Measurements from ENCODE around the gene STMP1. TPM values are rescaled to one million over a fixed set of nuclear protein-coding genes. Genes with fewer than 3 reads are reported as not detected.
A peak's percentile ranks its signal among the peaks of the same experiment; 100 is the strongest.

The STMP1 gene
- total and polyA plus RNA-seq, 11 donors = 14.7 to 34.7 (median 29.2) TPM

GRCh38 chr7:135712796-135713195, 50.5 kb downstream of the STMP1 start:
- H3K27me3 ChIP-seq = no peaks in the 10 kb centered on the region
- intact Hi-C loops (cut with DNase I) = no loop called here
- ATAC-seq (peak in 1 of 4 donors; percentile 25), DNase-seq (no peak)
- WGBS, 4 donors = 29 to 51% (median 37%) methylated on average over 7 of the region's 7 CpGs
- TF ChIP-seq, protein P1, sequence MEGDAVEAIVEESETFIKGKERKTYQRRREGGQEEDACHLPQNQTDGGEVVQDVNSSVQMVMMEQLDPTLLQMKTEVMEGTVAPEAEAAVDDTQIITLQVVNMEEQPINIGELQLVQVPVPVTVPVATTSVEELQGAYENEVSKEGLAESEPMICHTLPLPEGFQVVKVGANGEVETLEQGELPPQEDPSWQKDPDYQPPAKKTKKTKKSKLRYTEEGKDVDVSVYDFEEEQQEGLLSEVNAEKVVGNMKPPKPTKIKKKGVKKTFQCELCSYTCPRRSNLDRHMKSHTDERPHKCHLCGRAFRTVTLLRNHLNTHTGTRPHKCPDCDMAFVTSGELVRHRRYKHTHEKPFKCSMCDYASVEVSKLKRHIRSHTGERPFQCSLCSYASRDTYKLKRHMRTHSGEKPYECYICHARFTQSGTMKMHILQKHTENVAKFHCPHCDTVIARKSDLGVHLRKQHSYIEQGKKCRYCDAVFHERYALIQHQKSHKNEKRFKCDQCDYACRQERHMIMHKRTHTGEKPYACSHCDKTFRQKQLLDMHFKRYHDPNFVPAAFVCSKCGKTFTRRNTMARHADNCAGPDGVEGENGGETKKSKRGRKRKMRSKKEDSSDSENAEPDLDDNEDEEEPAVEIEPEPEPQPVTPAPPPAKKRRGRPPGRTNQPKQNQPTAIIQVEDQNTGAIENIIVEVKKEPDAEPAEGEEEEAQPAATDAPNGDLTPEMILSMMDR (IDR thresholded peaks at IDR 0.05) = no peak
- TF ChIP-seq POLR2A (IDR thresholded peaks at IDR 0.05) = no peak
- H3K27ac ChIP-seq = peak overlapping the region in 1 of 12 donors; percentile 7
- peaks cover 0 to 22% (median 11%) of the 10 kb centered on the region in 12 donors for H3K4me1 ChIP-seq
- no peak overlapping the region for H3K4me3 ChIP-seq
- H3K36me3 ChIP-seq = no peaks in the 10 kb centered on the region
- no peaks in the 10 kb centered on the region for H3K9me3 ChIP-seq

GRCh38 chr7:135713836-135714470, 51.6 kb downstream of the STMP1 start:
- Histone ChIP-seq H3K9me3 (no peaks in the 10 kb centered on the region), H3K27ac (no peak overlapping the region), H3K27me3 (no peaks in the 10 kb centered on the region), H3K36me3 (no peaks in the 10 kb centered on the region), H3K4me1 (peaks cover 0 to 21% (median 11%) of the 10 kb centered on the region in 12 donors), H3K4me3 (no peak overlapping the region)
- intact Hi-C loops (cut with DNase I) = no loop called here
- TF ChIP-seq POLR2A (IDR thresholded peaks at IDR 0.05) = no peak
- TF ChIP-seq, protein P1 (IDR thresholded peaks at IDR 0.05) = no peak
- DNase-seq (no peak), ATAC-seq (no peak)
- 86 to 91% (median 89%) methylated on average over 4 of the region's 4 CpGs for WGBS, 4 donors

DNA sequence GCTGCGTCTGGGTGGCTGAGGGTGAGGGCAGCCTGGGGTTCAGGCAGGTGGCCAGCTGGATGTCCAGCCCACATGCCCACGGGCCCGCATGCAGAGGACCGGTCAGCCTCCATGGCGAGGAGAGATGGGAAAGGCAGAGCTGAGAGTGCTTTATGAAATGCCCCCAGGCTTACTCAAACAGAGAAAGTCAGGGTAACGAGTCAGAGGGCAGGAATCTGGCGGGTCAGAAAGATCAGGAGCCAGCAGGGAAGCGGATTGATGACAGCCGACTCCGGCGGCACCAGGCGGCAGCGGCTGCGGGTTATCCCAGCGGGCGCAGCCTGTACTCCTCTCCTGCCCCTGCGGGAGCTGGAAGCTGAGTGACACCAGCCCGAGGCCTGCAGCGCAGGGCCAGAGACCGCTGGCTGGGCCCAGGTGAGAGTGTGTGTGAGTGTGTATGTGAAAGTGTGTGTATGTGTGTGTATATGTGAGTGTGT, 52.3 kb downstream of the STMP1 start:
- intact Hi-C loops (cut with DNase I) = no loop called here
- no peak overlapping the region for H3K4me3 ChIP-seq
- TF ChIP-seq POLR2A (IDR thresholded peaks at IDR 0.05) = no peak
- no peaks in the 10 kb centered on the region for H3K9me3 ChIP-seq
- 74 to 85% (median 77%) methylated on average over 18 to 20 of the region's 20 CpGs for WGBS, 4 donors
- no peaks in the 10 kb centered on the region for H3K36me3 ChIP-seq
- ATAC-seq (peak in 2 of 4 donors; percentile 8 to 32), DNase-seq (no peak)
- peak overlapping the region in 1 of 12 donors; percentile 28 for H3K27ac ChIP-seq
- peaks cover 0 to 26% (median 11%) of the 10 kb centered on the region in 12 donors for H3K4me1 ChIP-seq
- H3K27me3 ChIP-seq = no peaks in the 10 kb centered on the region

DNA sequence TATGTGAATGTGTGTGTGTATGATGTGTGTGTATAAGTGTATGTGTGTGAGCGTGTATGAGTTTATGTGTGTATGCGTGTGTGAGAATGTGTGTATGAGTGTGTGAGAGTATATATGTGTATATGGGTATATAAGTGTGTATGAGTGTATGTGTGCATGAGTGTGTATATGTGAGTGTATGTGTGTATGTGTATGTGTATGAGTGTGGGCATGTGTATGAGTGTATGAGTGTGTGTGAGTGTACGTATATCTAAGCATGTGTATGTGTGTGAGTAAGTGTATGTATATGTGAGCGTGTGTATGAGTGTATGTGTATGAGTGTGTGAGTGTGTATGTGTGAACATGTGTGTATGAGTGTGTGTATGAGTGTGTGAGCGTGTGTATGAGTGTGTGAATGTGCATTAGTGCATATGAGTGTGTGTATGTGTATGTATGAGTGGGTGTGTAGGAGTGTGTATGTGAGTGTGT, 52.8 kb downstream of the STMP1 start:
- Histone ChIP-seq H3K4me1 (peaks cover 0 to 26% (median 11%) of the 10 kb centered on the region in 12 donors), H3K27ac (peak overlapping the region in 1 of 12 donors; percentile 28), H3K27me3 (no peaks in the 10 kb centered on the region), H3K4me3 (no peak overlapping the region), H3K36me3 (no peaks in the 10 kb centered on the region), H3K9me3 (no peaks in the 10 kb centered on the region)
- intact Hi-C loops (cut with DNase I) = no loop called here
- WGBS, 4 donors = 93 to 98% (median 97%) methylated on average over 5 of the region's 5 CpGs
- DNase-seq (no peak), ATAC-seq (no peak)
- TF ChIP-seq POLR2A (IDR thresholded peaks at IDR 0.05) = no peak
- TF ChIP-seq, protein P1 (IDR thresholded peaks at IDR 0.05) = no peak
